GM19238 (cell line): ENCODE results near the gene LMNB1.
"Not testable (repeated sequence)": the region's sequence is repeated elsewhere in the genome, so short reads cannot be mapped to it uniquely, and the experiment has no call there.

Experiments used
- DNase-seq: peaks from one replicate; pipeline ENCODE4 v3.0.0; 2011; ENCODE audit warnings: low spot score; ENCODE audit not compliant: insufficient read length

Gene LMNB1

GRCh38 chr5:126776499-126777256, at the start of gene LMNB1:
TSS of gene LMNB1 (plus strand) at chr5:126777136. CDS start at chr5:126777509, 373 bp downstream.
- peak; percentile 75 for DNase-seq

GRCh38 chr5:126732716-126733115, 44.2 kb upstream of the LMNB1 start:
- DNase-seq: no peak

- DNase-seq: not testable (repeated sequence)
Measured at GRCh38 chr5:126734573-126734972, 42.4 kb upstream of the LMNB1 start.

- no peak for DNase-seq
Measured at GRCh38 chr5:126736141-126736540, 40.8 kb upstream of the LMNB1 start.

GRCh38 chr5:126741361-126741760, 35.6 kb upstream of the LMNB1 start:
- DNase-seq: no peak

- no peak for DNase-seq
Measured at GRCh38 chr5:126742425-126742824, 34.5 kb upstream of the LMNB1 start.

- DNase-seq: no peak
Measured at GRCh38 chr5:126744836-126745235, 32.1 kb upstream of the LMNB1 start.

GRCh38 chr5:126745259-126745992, 31.5 kb upstream of the LMNB1 start:
- no peak for DNase-seq

- no peak for DNase-seq
Measured at GRCh38 chr5:126746290-126746689, 30.6 kb upstream of the LMNB1 start.

GRCh38 chr5:126752081-126752785, 24.7 kb upstream of the LMNB1 start:
- no peak for DNase-seq

- no peak for DNase-seq
Measured at GRCh38 chr5:126753227-126753626, 23.7 kb upstream of the LMNB1 start.

GRCh38 chr5:126754609-126755008, 22.3 kb upstream of the LMNB1 start:
- DNase-seq: no peak

GRCh38 chr5:126755593-126755992, 21.3 kb upstream of the LMNB1 start:
- DNase-seq: no peak

GRCh38 chr5:126757713-126758357, 19.1 kb upstream of the LMNB1 start:
- DNase-seq: no peak

GRCh38 chr5:126763371-126763770, 13.6 kb upstream of the LMNB1 start:
- no peak for DNase-seq

GRCh38 chr5:126769703-126770102, 7.2 kb upstream of the LMNB1 start:
- DNase-seq: no peak

- DNase-seq: not testable (repeated sequence)
Measured at GRCh38 chr5:126773536-126773935, 3.4 kb upstream of the LMNB1 start.

GRCh38 chr5:126774595-126774994, 2.3 kb upstream of the LMNB1 start:
- DNase-seq: not testable (repeated sequence)

GRCh38 chr5:126777257-126777974, 480 bp downstream of the LMNB1 start:
- DNase-seq: no peak

GRCh38 chr5:126777975-126778674, 1.2 kb downstream of the LMNB1 start:
- DNase-seq: peak; percentile 74
